Muscle of leg (tissue), 11 donors: ENCODE data around the gene L3MBTL3. TPM values are rescaled to one million over a fixed set of nuclear protein-coding genes. Genes with fewer than 3 reads are reported as not detected.

Experiments used
- DNase-seq: peaks from one replicate; pipeline ENCODE4 v3.0.0; 2013
- H3K27ac ChIP-seq: one replicate; pipeline ENCODE4 v1.5.1; 2013; ENCODE audit warnings: mild to moderate bottlenecking, low read length, control low read depth
- H3K27me3 ChIP-seq: one replicate; pipeline ENCODE4 v1.6.1; 2013; ENCODE audit warnings: low read length; ENCODE audit not compliant: control insufficient read depth, insufficient read depth
- H3K36me3 ChIP-seq: one replicate; pipeline ENCODE4 v1.6.1; 2013; ENCODE audit warnings: low read length; ENCODE audit not compliant: control insufficient read depth, insufficient read depth
- H3K4me1 ChIP-seq: one replicate; pipeline ENCODE4 v1.6.1; 2013; ENCODE audit warnings: low read length; ENCODE audit not compliant: control insufficient read depth, insufficient read depth
- H3K4me3 ChIP-seq: one replicate; pipeline ENCODE4 v1.5.1; 2013; ENCODE audit warnings: low read length, control low read depth
- H3K9me3 ChIP-seq: replicated peaks from 2 replicates; pipeline ENCODE4 v1.6.1; 2013; ENCODE audit warnings: low read depth, low read length; ENCODE audit not compliant: control insufficient read depth
- WGBS: methylation state at CpG from one replicate; pipeline ENCODE4 v1.1.5; 2013; ENCODE audit warnings: missing lambda C conversion rate; ENCODE audit not compliant: insufficient coverage; 5-methylcytosine and 5-hydroxymethylcytosine counted together
- polyA plus RNA-seq, 8 donors: library from polyadenylated mRNA; unstranded; fragments of 120-200 nt; gene quantifications; one replicate each; pipeline versions ENCODE4 v1.2.1 to v1.2.3, GENCODE V29; 2013; ENCODE audit warnings: inconsistent platforms in 1 of 8, low replicate concordance in 1 of 8; ENCODE audit not compliant: insufficient read length in 8 of 8, insufficient read depth in 1 of 8
- total RNA-seq: library from RNA; stranded (reverse); fragments of 120-200 nt; gene quantifications from one replicate; pipeline ENCODE4 v1.2.4, GENCODE V29; 2013

Gene L3MBTL3
- total and polyA plus RNA-seq, 9 donors = 4.5 to 8.4 (median 5.6) TPM

DNA sequence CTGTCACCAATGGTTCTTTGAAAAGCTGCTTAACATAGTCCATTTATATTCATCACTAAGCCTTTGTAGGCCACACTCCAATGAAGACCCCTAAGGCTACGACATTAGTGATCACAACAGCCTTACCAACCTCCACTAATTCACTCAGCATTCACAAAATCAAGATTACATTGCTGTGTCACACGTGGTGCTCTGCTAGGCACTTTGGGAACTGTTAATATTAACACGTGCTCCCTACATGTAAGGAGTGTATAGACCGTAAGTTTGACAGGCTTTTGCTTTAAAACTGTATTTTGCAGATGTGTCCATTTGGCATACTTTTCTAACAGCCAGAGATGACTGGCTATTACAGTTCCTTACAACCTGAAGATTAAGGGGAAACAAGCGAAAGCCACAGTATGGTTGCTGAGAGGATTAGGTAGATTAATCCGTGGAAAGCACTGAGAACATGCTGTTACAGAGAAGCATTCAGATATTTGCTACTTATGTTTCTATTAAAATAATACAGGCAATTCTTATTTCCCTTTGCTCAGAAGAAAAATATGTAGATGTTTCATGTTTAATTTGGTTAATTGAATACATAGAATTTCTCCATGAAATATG lies 134.6 kb downstream of the L3MBTL3 start:
- Histone ChIP-seq H3K36me3 (no peaks in the 10 kb centered on the region), H3K27me3 (no peaks in the 10 kb centered on the region), H3K4me1 (no peaks in the 10 kb centered on the region), H3K4me3 (no peak overlapping the region), H3K9me3 (no peaks in the 10 kb centered on the region), H3K27ac (no peak overlapping the region)
- no peak for DNase-seq
- no CpG with 5 or more reads among the region's 6 CpGs for WGBS

DNA sequence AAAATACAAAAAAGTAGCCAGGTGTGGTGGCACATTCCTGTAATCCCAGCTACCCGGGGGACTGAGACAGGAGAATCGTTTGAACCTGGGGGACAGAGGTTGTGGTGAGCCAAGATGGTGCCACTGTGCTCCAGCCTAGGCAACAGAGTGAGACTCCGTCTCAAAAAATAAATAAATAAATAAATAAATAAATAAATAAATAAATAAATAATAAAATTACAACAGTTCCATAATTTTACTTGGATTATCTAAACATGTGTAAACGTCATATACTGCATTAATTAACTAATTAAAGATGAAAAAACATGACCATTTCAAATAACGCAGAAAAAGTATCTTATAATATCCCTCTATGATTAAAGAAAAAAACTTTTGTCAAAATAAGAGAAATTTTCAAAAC lies 138.5 kb downstream of the L3MBTL3 start:
- WGBS = no CpG with 5 or more reads among the region's 5 CpGs
- Histone ChIP-seq H3K27ac (no peak overlapping the region), H3K9me3 (no peaks in the 10 kb centered on the region), H3K4me3 (no peak overlapping the region), H3K4me1 (no peaks in the 10 kb centered on the region), H3K36me3 (no peaks in the 10 kb centered on the region), H3K27me3 (no peaks in the 10 kb centered on the region)
- DNase-seq = no peak

DNA sequence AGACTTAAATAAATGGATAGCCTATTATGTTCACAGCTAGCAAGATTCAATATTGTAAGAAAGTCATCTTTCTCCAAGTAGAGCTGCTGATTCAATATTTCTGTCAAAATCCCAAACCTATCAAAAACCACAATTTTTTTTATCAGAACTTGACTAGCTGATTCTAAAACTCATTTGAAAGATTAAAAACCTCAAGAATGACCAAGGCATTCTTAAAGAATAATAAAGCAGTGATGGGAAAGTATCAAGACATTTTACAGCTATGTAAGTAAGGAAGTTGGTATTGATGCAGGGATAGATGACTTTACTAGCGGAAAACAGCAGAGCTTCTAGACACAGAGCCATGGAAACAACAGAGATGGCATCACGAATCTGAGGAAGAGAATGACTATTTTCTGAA lies 139.7 kb downstream of the L3MBTL3 start:
- no peak for DNase-seq
- H3K27ac ChIP-seq = no peak overlapping the region
- H3K27me3 ChIP-seq = no peaks in the 10 kb centered on the region
- H3K4me3 ChIP-seq = no peak overlapping the region
- WGBS = no CpG with 5 or more reads among the region's 2 CpGs
- no peaks in the 10 kb centered on the region for H3K36me3 ChIP-seq
- H3K9me3 ChIP-seq = no peaks in the 10 kb centered on the region
- H3K4me1 ChIP-seq = no peaks in the 10 kb centered on the region

DNA sequence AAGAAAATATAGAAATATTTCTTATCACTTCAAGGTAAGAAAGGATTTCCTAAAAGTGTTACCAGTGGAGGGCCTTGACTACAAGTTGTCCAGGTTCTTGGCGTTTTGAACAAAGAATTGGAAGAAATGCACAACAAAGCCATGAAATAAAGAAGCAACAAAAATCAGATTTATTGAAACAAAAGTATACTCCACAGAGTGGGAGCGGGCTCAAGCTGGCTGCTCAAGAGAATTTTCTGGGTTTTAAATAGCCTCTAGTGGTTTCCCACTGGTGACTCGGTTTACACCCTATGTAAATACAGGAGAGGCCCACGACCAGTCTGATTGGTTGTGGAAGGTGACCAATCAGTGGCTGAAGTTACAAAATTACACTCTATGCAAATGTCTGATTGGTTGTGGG lies 140.2 kb downstream of the L3MBTL3 start:
- Histone ChIP-seq H3K27ac (no peak overlapping the region), H3K27me3 (no peaks in the 10 kb centered on the region), H3K4me3 (no peak overlapping the region), H3K36me3 (no peaks in the 10 kb centered on the region), H3K9me3 (no peaks in the 10 kb centered on the region), H3K4me1 (no peaks in the 10 kb centered on the region)
- DNase-seq = no peak
- WGBS = no CpG with 5 or more reads among the region's 4 CpGs

DNA sequence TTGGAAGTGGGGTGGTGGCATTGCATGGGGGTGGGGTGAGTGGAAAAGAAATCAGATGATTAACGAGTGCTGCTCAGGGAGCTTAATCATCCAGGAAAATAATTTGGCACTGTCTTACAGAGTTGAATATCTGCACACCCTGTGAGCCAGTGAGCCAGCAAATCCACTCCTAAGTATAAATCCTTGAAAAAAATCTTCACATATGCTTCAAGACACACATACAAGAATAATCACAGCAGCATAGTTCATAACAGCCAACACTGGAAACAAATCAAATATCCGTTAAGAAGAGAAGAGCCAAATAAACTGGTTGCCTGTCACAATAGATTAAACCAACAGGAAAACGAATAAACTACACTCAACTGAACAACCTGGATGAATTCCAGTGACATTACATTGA lies 141.6 kb downstream of the L3MBTL3 start:
- H3K36me3 ChIP-seq = no peaks in the 10 kb centered on the region
- H3K9me3 ChIP-seq = no peaks in the 10 kb centered on the region
- H3K4me3 ChIP-seq = no peak overlapping the region
- WGBS = no CpG with 5 or more reads among the region's 3 CpGs
- no peak overlapping the region for H3K27ac ChIP-seq
- H3K4me1 ChIP-seq = no peaks in the 10 kb centered on the region
- no peaks in the 10 kb centered on the region for H3K27me3 ChIP-seq
- peak; percentile 25 for DNase-seq

DNA sequence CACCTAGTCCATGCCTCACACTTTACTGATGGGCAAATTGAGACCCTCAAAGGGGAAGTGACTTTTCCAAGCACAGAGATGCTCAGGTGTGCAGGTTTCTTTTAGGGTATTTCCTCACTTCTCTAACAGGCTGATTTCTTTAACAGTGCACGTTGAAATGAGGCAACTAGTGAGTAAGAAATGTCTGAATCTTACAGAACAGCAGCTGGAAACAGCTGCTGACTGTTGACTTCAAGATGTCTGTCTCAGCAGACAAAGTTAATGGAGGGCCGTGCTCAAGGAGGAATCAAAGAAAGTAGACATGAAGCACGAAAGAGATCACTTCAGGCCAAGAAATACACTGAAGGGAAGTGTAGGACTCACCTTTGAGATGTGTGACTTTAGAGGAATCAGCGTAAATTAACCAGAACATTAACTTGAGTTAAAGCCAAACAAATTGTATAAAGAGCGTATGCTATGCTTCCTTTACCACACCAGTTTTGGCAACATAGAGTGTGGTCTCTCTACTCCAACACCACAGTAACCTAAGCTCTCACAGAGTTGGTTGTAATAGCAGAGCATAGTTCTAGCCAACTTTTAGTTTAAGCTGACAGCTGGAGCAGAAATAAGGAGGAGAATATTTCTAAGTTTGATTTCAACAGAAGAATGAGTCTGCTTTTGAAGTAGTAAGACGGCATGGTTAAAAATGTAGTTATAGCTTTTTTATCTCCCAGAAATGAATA lies 143.5 kb downstream of the L3MBTL3 start:
- peak; percentile 40 for DNase-seq
- H3K27me3 ChIP-seq = no peaks in the 10 kb centered on the region
- 43% methylated on average over 1 of the region's 6 CpGs for WGBS
- no peaks in the 10 kb centered on the region for H3K4me1 ChIP-seq
- H3K36me3 ChIP-seq = no peaks in the 10 kb centered on the region
- H3K4me3 ChIP-seq = no peak overlapping the region
- no peak overlapping the region for H3K27ac ChIP-seq
- no peaks in the 10 kb centered on the region for H3K9me3 ChIP-seq

DNA sequence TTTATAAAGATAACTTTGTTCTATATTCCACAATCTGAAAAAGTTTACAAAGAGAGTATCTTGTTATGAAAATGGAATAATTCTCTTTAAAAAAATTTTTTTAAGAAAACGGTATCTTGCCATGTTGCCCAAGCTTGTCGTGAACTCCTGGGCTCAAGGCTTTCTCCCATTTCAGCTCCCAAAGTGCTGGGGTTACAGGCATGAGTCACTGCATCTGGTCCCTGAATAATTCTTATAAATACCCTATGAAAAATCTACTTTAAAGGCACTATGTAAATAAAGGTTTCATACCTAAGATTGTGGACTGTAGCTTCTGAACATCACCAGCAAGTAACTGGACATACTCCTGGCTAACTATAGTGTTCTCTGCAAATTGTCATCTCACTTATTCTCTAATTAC lies 144.0 kb downstream of the L3MBTL3 start:
- no peaks in the 10 kb centered on the region for H3K9me3 ChIP-seq
- 60% methylated on average over 1 of the region's 2 CpGs for WGBS
- no peak overlapping the region for H3K27ac ChIP-seq

DNA sequence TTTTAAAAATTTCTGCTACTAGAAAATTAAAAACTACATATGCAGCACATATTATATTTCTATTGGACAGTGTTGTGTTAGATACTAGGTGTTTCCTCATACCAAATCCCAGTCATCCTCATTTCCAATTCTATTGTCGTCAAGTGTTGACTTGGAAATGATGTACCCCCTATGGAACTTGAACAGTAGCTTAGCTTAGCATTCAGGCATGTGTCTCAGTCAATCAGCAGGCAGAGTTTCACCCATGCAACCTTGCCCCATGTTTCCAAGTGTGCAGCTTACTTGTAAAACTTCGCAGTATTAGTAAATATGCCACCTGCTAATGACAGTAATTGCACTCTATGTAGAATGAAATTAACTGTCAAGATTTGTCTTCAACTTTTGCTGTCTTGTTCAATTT lies 144.9 kb downstream of the L3MBTL3 start:
- Histone ChIP-seq H3K27me3 (no peaks in the 10 kb centered on the region), H3K4me3 (no peak overlapping the region), H3K27ac (no peak overlapping the region), H3K9me3 (no peaks in the 10 kb centered on the region), H3K36me3 (no peaks in the 10 kb centered on the region), H3K4me1 (no peaks in the 10 kb centered on the region)
- no CpG with 5 or more reads among the region's 2 CpGs for WGBS
- peak; percentile 24 for DNase-seq

More for the DNA sequence above, 144.0 kb downstream of the L3MBTL3 start:
- no peaks in the 10 kb centered on the region for H3K36me3 ChIP-seq
- no peaks in the 10 kb centered on the region for H3K4me1 ChIP-seq
- no peak overlapping the region for H3K4me3 ChIP-seq
- no peaks in the 10 kb centered on the region for H3K27me3 ChIP-seq
- DNase-seq = no peak

DNA sequence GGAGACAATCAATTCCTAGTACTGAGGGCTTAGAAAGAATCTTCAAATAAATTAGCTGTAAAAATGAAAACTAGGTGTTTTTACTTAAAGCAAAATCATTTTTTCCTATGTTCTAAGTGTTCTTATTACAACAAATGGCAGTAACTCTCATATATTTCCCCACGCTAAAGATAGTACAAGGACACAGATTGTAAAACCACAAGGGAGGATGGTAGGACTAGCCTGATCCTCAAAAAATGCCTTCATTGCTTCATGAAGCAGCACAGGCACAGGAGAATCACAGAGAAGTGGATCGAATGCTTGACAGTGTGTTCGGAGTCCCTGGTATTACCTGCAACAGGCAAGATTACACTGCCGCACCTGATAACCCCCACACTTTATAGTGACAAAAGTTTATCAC lies 145.9 kb downstream of the L3MBTL3 start:
- no CpG with 5 or more reads among the region's 4 CpGs for WGBS
- Histone ChIP-seq H3K36me3 (no peaks in the 10 kb centered on the region), H3K27me3 (no peaks in the 10 kb centered on the region), H3K4me3 (no peak overlapping the region), H3K27ac (no peak overlapping the region), H3K9me3 (no peaks in the 10 kb centered on the region), H3K4me1 (no peaks in the 10 kb centered on the region)
- no peak for DNase-seq

DNA sequence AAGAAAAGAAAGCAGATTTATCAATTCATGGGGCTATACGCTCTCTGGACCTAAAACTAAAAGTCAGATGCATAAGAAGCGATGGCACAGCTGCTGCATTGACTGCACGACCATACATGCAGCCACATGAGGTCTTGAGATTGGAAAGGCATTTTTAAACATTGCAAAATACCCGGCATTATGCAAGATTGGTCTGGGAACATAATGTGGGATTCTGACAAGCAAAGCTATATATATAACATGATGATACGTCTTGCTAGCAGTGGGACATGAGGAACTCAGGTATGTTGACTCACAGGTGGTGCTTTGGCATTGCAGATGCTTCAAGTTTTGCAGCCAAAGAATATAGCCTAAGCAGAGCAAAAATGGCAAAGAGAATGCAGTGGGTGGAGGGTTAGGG lies 149.3 kb downstream of the L3MBTL3 start:
- Histone ChIP-seq H3K27ac (no peak overlapping the region), H3K36me3 (no peaks in the 10 kb centered on the region), H3K4me1 (no peaks in the 10 kb centered on the region), H3K4me3 (no peak overlapping the region), H3K9me3 (no peaks in the 10 kb centered on the region), H3K27me3 (no peaks in the 10 kb centered on the region)
- DNase-seq = no peak
- WGBS = 64% methylated on average over 5 of the region's 5 CpGs
